IPS DF 6.9 (cell line): Measurements from ENCODE around the gene LRCH4.

Source experiments
- DNase-seq: peaks from one replicate; pipeline ENCODE4 v3.0.0-alpha.2; 2013; ENCODE audit warnings: low read depth, low spot score
- H3K27ac ChIP-seq: one replicate; pipeline ENCODE4 v1.5.1; 2013; ENCODE audit warnings: low read length, control low read depth
- H3K27me3 ChIP-seq: 2 replicates; pipeline ENCODE4 v1.6.1; 2013; ENCODE audit warnings: mild to moderate bottlenecking, low read length; ENCODE audit not compliant: control insufficient read depth, insufficient read depth
- H3K36me3 ChIP-seq: 2 replicates; pipeline ENCODE4 v1.6.1; 2013; ENCODE audit warnings: low read length; ENCODE audit not compliant: control insufficient read depth, insufficient read depth
- H3K4me1 ChIP-seq: 2 replicates; pipeline ENCODE4 v1.6.1; 2013; ENCODE audit warnings: low read length; ENCODE audit not compliant: control insufficient read depth, insufficient read depth
- H3K4me3 ChIP-seq: 2 replicates; pipeline ENCODE4 v1.5.1; 2013; ENCODE audit warnings: mild to moderate bottlenecking, low read length
- H3K9me3 ChIP-seq: 2 replicates; pipeline ENCODE4 v1.6.1; 2013; ENCODE audit warnings: low read length, inconsistent platforms; ENCODE audit not compliant: control insufficient read depth, insufficient read depth
- WGBS: extraction: QIAGEN DNeasy Blood & Tissue Kit; methylation state at CpG from one replicate; pipeline ENCODE4 v1.1.7; 2013; ENCODE audit warnings: mixed read lengths, missing lambda C conversion rate; ENCODE audit not compliant: insufficient read length, insufficient coverage; 5-methylcytosine and 5-hydroxymethylcytosine counted together

LRCH4 gene

GRCh38 chr7:100585511-100586265 lies at the start of gene LRCH4:
Gene LRCH4 (minus strand): TSS chr7:100586129. CDS start chr7:100586100, 29 bp downstream.
- Histone ChIP-seq H3K4me1 (peaks cover 14% of the 10 kb centered on the region), H3K36me3 (peaks cover 5% of the 10 kb centered on the region; the same call in 1 of the 2 replicates), H3K9me3 (no peaks in the 10 kb centered on the region), H3K27me3 (no peaks in the 10 kb centered on the region), H3K27ac (no peak within 1 kb of the TSS), H3K4me3 (peak within 1 kb of the TSS; percentile 77)
- no CpG with 5 or more reads among the region's 61 CpGs for WGBS
- DNase-seq: no peak

- peak overlapping the region; percentile 65; the same call in 1 of the 2 replicates for H3K4me3 ChIP-seq
- no CpG with 5 or more reads among the region's 72 CpGs for WGBS
These were observed 47.2 kb upstream of the LRCH4 start for GRCh38 chr7:100632951-100633717.

GRCh38 chr7:100630066-100630465 lies 44.1 kb upstream of the LRCH4 start:
- no peaks in the 10 kb centered on the region for H3K9me3 ChIP-seq
- no CpG with 5 or more reads among the region's 4 CpGs for WGBS
- DNase-seq: no peak
- no peak overlapping the region for H3K4me3 ChIP-seq
- peaks cover 4% of the 10 kb centered on the region for H3K4me1 ChIP-seq
- H3K27me3 ChIP-seq: no peaks in the 10 kb centered on the region; the same call in 1 of the 2 replicates
- H3K36me3 ChIP-seq: no peaks in the 10 kb centered on the region
- H3K27ac ChIP-seq: no peak overlapping the region

More at GRCh38 chr7:100632951-100633717, 47.2 kb upstream of the LRCH4 start:
- Histone ChIP-seq H3K4me1 (peaks cover 1% of the 10 kb centered on the region; the same call in 1 of the 2 replicates), H3K27ac (no peak overlapping the region), H3K9me3 (no peaks in the 10 kb centered on the region), H3K36me3 (no peaks in the 10 kb centered on the region), H3K27me3 (no peaks in the 10 kb centered on the region; the same call in 1 of the 2 replicates)
- DNase-seq: no peak

GRCh38 chr7:100629117-100629716 lies 43.3 kb upstream of the LRCH4 start:
- Histone ChIP-seq H3K4me3 (no peak overlapping the region), H3K4me1 (peaks cover 4% of the 10 kb centered on the region), H3K27ac (no peak overlapping the region), H3K9me3 (no peaks in the 10 kb centered on the region), H3K27me3 (no peaks in the 10 kb centered on the region; the same call in 1 of the 2 replicates), H3K36me3 (no peaks in the 10 kb centered on the region)
- no CpG with 5 or more reads among the region's 11 CpGs for WGBS
- DNase-seq: no peak

- Histone ChIP-seq H3K4me1 (peaks cover 2% of the 10 kb centered on the region), H3K27me3 (no peaks in the 10 kb centered on the region; the same call in 1 of the 2 replicates), H3K4me3 (no peak overlapping the region), H3K36me3 (no peaks in the 10 kb centered on the region), H3K27ac (no peak overlapping the region), H3K9me3 (no peaks in the 10 kb centered on the region)
- WGBS: no CpG with 5 or more reads among the region's 21 CpGs
- no peak for DNase-seq
These were observed 41.3 kb upstream of the LRCH4 start for GRCh38 chr7:100627238-100627549.

GRCh38 chr7:100626530-100627237 lies 40.8 kb upstream of the LRCH4 start:
- peak overlapping the region; percentile 14; the same call in 1 of the 2 replicates for H3K4me3 ChIP-seq
- no peaks in the 10 kb centered on the region for H3K9me3 ChIP-seq
- H3K27me3 ChIP-seq: no peaks in the 10 kb centered on the region; the same call in 1 of the 2 replicates
- no CpG with 5 or more reads among the region's 37 CpGs for WGBS
- H3K4me1 ChIP-seq: peaks cover 2% of the 10 kb centered on the region
- no peaks in the 10 kb centered on the region for H3K36me3 ChIP-seq
- H3K27ac ChIP-seq: no peak overlapping the region
- no peak for DNase-seq

GRCh38 chr7:100626055-100626454 lies 40.1 kb upstream of the LRCH4 start:
- Histone ChIP-seq H3K9me3 (no peaks in the 10 kb centered on the region), H3K4me3 (no peak overlapping the region; the same call in 1 of the 2 replicates), H3K4me1 (peaks cover 2% of the 10 kb centered on the region), H3K27ac (no peak overlapping the region), H3K27me3 (no peaks in the 10 kb centered on the region; the same call in 1 of the 2 replicates), H3K36me3 (no peaks in the 10 kb centered on the region)
- WGBS: no CpG with 5 or more reads among the region's 3 CpGs
- no peak for DNase-seq

- Histone ChIP-seq H3K27me3 (no peaks in the 10 kb centered on the region; the same call in 1 of the 2 replicates), H3K36me3 (no peaks in the 10 kb centered on the region), H3K4me1 (peaks cover 2% of the 10 kb centered on the region), H3K9me3 (no peaks in the 10 kb centered on the region), H3K27ac (no peak overlapping the region), H3K4me3 (no peak overlapping the region)
- no peak for DNase-seq
- WGBS: no CpG with 5 or more reads among the region's 15 CpGs
These were observed 38.3 kb upstream of the LRCH4 start for GRCh38 chr7:100623951-100624824.

- no CpG with 5 or more reads among the region's 8 CpGs for WGBS
- Histone ChIP-seq H3K9me3 (no peaks in the 10 kb centered on the region), H3K27ac (no peak overlapping the region), H3K4me1 (no peaks in the 10 kb centered on the region; the same call in 1 of the 2 replicates), H3K36me3 (no peaks in the 10 kb centered on the region), H3K4me3 (no peak overlapping the region), H3K27me3 (no peaks in the 10 kb centered on the region; the same call in 1 of the 2 replicates)
- DNase-seq: no peak
These were observed 35.6 kb upstream of the LRCH4 start for GRCh38 chr7:100621554-100621953.
